Kidney capillary endothelial cell (primary cell): ENCODE measurements around the gene SSBP2.

Experiments
- DNase-seq: peaks from one replicate; pipeline ENCODE4 v3.0.0-alpha.2; 2018; ENCODE audit warnings: low spot score

The SSBP2 gene

GRCh38 chr5:81590498-81591384 is 160.2 kb downstream of the SSBP2 start:
- DNase-seq: no peak

DNA sequence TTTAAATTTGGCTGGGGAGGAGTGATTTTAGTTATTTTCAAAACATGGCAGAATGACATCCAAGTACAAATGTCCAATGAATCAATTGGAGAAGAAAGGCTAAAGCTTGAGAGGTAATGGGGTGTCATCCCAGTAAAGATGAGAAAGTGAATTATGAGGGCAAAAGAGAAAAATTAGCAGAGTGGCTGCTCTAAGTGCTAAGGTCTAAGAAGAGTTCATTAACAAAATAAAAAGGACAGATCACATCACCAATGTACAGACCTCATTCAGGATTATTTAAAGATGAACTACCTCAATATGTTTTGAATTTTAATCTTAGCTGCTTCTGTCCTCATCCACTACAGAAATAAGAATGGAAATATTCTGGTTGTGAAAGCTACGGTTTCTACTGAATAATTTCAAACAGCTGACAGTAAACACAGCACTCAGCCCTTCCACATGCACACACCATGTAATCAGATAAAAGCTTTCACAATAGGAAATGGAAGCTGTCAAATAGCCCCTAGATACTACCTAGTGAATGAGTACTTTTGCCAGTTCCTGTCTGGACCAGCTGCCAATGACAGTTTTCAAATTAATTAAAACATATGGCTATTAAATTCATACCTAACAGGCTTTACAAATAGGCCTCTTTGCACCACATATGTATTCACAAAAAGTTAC is 171.5 kb downstream of the SSBP2 start:
- peak; percentile 48 for DNase-seq

DNA sequence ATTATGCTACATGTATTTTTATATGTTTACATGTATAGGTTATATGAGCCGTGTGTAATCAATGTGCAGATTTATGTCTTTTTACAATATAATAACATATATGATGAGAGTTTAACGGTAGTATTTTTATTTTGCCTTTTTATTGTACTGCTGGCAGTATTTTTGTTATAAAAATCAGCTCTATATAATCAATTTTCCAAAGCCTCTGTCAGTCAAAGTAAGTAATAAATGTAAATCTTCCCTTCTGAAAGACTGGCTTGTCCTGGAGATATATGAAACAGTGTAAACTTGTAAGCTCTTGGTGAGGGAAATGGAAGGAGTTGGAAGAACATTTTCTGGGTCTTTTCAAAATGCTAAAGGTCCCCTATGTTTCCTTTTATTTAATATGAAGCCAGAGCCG is 173.8 kb downstream of the SSBP2 start:
- DNase-seq: no peak

GRCh38 chr5:81575924-81576323 is 175.0 kb downstream of the SSBP2 start:
- DNase-seq: no peak

DNA sequence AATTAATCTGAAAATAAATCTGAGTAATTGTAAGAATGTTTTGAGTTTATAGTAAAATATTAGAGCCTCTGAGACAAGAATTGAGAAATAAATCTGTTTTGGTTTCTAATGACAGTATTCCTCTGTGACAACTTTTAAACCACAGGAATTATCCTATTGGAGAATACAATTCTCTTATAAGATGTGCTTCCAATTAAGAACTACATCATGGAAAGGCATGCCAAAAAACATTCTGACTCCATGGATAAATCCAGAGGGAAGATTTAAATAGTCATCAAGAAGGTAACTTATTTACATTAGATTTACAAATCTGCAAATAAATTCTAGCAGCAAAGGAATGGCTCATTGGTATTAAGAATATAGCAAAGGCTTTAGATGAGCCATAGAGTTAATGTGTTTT is 178.7 kb downstream of the SSBP2 start:
- DNase-seq: no peak

- no peak for DNase-seq
Observed at GRCh38 chr5:81558188-81558587, 192.7 kb downstream of the SSBP2 start.

- DNase-seq: no peak
Observed at GRCh38 chr5:81556809-81557208, 194.1 kb downstream of the SSBP2 start.

GRCh38 chr5:81555865-81556264 is 195.0 kb downstream of the SSBP2 start:
- no peak for DNase-seq

DNA sequence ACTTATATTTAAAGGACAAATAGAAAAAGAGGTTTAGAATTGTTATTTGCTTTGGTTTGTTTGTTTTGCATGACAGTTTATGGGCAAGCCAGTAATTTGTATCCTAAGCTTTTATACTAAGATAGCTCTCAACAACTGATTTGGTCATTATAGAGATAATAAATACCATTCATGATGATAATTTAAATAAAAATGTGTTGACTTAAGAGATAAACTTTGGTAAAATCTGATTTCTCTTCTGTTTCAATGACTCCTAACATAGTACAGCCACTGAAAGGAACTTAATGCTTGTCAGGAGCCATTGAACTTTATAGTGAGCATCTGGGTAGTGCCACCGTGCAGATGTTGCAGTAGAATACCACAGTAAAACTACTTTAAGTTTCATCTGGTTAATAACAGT is 196.2 kb downstream of the SSBP2 start:
- no peak for DNase-seq

DNA sequence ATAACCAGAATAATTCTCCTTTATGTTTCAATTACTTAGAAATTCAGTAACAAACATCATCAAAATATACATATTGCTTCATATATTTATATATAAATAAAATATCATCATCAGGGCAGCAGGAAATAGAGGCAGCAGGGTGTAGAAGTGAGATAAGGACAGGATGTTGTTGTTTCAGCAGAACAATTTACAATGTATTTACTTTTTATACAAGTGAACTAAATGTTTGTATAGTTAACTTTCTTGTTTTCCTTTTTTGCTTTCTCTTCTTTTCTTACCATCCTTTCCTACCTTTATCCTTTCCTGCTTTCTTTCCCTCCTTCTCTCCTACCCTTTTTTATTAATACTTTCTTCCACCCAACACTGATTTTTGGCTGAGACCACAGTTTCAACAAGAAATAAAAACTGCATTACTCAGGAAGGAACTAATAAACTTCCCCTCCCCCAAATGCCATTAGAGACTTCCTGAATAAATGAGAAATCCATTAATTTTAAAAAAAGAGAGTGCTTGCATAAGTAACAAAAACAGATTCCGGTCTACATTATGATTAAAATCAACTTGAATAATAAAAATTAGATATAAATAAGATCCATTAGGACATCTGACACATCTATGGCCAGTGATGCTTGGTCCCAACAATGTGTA is 197.2 kb downstream of the SSBP2 start:
- DNase-seq: peak; percentile 58

DNA sequence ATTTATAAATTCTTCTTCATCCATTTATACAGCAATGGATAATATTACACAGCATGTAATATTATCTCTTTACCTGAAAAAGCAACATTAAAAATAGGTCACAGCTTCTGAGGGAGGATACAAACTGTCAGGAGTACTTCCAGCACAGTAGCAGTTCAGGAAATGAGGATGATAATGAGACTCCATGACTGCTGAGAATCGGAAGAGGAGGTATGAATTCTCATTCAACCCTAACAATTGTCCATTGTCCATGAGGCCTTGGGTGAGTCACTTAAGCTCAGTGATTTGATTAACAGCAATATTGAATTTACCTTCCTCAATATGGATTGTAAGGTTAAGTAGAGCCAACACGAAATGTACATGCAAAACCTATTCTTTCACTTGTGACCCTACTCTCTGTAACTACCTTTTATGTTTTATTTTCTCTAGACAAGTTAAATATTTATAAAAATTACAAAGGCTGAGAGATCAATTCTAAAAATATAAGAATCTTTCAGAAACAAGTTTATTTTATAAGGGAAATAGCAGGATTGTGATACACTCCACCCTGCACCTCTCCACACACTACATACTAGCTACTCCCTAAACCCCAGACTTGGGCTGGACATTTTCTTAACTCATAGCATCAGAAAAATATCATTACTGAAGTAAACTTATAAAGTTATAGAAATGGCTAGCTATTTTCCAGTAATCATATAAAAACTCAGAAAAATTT is 197.9 kb downstream of the SSBP2 start:
- DNase-seq: peak; percentile 68

GRCh38 chr5:81549123-81549522 is 201.8 kb downstream of the SSBP2 start:
- DNase-seq: no peak

GRCh38 chr5:81547001-81547400 is 203.9 kb downstream of the SSBP2 start:
- DNase-seq: no peak

DNA sequence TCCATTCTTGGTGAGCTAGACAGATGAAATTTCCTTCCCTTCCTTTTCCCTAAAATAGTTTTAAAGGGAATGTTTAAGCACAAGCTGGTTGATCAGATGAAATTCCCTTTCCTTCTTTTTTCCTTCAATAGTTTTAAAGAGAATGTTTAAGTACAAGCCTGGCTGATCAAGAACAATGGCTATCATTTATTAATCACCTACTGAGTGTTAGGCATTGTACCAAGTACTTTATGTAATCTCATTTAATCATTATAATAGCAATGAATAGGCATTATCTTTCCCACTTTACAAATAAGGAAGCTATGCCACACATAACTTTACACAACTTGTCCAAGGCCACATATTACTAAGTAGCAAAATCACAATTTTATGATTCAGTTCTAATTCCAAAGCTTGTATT is 205.0 kb downstream of the SSBP2 start:
- DNase-seq: no peak

GRCh38 chr5:81544351-81545018 is 206.4 kb downstream of the SSBP2 start:
- no peak for DNase-seq

DNA sequence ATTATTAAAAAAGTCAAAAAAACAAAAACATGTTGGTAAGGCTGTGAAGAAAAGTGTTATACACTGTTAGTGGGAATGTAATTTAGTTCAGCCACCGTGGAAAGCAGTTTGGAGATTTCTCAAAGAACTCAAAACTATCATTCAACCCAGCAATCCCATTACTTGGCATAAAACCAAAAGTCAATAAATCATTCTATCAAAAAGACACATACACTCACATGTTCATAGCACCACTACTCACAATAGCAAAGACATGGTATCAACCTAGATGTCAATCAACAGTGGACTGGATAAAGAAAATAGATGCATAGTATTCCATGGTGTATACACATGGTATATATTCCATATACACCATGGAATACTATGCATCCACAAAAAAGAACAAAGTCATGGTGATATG is 208.7 kb downstream of the SSBP2 start:
- DNase-seq: no peak

DNA sequence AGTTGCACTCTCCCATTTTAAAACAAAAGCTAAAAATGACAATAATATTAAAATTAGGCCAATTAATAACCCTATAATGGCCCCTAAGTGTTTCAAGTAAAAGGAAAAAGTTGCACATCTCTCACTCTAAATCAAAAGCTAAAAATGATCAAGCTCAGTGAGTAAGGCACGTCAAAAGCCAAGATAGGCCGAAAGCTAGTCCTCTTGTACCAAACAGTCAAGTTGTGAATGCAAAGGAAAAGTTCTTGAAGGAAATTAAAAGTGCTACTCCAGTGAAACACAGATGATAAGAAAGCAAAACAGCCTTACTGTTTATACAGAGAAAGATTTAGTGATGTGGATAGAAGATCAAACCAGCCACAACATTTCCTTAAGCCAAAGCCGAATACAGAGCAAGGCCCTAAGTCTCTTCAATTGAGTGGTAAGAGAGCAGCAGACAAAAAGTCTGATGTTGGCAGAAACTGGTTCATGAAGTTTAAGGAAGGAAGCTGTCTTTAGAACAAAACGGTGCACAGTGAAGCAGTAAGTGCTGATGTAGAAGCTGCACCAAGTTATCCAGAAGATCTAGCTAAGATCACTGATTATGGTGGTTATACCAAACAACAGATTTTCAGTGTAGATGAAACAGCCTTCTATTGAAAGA is 212.9 kb downstream of the SSBP2 start:
- DNase-seq: no peak

DNA sequence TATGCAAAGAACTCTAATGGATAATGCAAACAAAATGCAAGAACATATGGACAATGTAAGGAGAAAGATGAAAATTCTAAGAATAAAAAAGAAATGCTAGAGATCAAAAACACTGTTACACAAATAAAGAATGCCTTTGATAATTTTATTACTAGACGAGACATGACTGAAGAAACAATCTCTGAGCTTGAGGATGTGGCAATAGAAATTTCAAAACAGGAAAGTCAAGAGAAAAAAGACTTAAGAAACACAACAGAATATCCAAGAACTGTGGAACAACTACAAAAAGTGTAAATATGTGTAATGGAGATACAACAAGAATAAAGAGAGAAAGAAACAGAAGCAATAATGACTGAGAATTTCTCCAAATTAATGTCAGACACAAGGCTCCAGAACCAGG is 216.5 kb downstream of the SSBP2 start:
- DNase-seq: no peak

DNA sequence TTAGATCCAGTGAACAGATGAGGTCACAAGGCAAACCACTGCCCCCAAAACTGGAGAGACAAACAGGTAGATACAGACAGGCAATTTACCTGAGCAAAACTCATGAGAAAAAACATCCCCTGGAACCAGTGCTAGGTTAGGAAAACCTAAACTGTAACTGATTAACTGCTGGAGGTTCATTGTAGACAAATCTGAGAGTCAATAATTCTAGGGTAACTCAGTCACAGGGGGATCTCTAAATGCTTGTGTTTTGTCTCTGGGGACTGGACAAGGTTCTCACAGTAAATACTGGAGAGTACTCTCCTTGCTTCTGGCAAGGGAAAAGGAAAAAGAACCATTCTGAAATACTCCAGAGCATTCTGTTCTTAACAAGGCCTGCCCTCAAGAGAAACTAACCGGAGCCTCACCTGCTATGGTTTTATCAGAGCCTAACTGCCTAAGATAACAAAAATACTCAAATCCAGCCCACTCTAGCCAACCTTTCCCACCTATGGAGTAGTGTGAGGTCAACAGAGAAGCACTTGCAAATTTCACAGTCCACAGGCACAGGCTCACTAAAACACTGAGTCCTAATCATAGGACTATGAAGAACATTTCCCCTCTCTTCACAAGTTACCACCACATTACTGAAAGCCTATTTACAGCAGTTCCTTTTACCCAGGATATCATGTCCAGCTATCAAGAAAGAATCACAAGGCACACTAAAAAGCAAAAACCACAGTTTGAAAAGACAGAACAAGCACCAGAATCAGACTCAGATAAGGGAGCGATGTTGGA is 217.1 kb downstream of the SSBP2 start:
- no peak for DNase-seq

DNA sequence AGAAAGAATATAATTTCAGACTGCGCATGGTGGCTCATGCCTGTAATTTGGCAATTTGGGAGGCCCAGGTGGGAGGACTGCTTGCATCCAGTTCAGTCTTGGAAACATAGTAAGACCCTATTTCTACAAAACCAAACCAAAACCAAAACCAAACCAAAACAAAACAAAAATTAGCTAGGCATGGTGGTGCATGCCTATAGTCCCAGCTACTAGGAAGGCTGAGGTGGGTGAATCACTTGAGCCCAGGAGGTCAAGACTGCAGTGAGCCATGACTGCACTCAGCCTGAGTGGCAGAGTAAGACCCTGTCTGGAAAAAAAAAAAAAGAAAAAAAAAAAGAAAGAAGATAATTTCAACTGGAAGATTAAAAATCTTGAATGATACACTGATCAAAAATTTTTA is 220.0 kb downstream of the SSBP2 start:
- no peak for DNase-seq

DNA sequence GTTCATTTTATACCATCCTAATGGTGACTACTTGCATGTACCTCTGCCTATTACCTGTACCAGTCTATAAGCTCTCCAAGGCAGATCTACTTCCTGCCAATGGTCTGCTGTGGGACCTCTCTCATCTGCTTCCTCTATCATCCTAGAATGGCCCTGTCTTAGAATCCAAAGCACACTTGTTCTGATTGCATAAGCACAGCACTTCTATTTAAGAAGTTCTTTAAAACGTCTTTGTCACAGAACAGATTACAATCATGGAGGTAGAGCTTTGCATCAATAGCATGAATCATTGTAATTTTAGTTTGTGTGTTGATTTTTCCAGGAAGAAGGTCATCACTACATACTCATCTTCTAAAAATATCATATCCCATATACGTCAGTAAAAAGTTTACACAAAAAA is 225.2 kb downstream of the SSBP2 start:
- DNase-seq: peak; percentile 81
